Suprapubic skin (tissue), 4 donors: Measurements from ENCODE around the gene HCLS1. TPM values are rescaled to one million over a fixed set of nuclear protein-coding genes. Genes with fewer than 3 reads are reported as not detected.
"Not testable (repeated sequence)": the region's sequence is repeated elsewhere in the genome, so short reads cannot be mapped to it uniquely, and the experiment has no call there.

Source experiments
- DNase-seq, 2 donors: peaks; one replicate each; pipeline ENCODE4 v3.0.0-alpha.2; 2019; ENCODE audit warnings: low spot score in 2 of 2
- H3K27ac ChIP-seq: fragments of 200-600 bp; sonication (generic); one replicate; pipeline ENCODE4 v1.5.1; 2019
- H3K27me3 ChIP-seq: fragments of 200-600 bp; sonication (generic); one replicate; pipeline ENCODE4 v1.5.1; 2019
- H3K36me3 ChIP-seq: fragments of 200-600 bp; sonication (generic); one replicate; pipeline ENCODE4 v1.5.1; 2019
- H3K4me1 ChIP-seq: fragments of 200-600 bp; sonication (generic); one replicate; pipeline ENCODE4 v1.5.1; 2019
- H3K4me3 ChIP-seq: fragments of 200-600 bp; sonication (generic); one replicate; pipeline ENCODE4 v1.5.1; 2019; ENCODE audit warnings: mild to moderate bottlenecking
- H3K9me3 ChIP-seq: fragments of 200-600 bp; sonication (generic); one replicate; pipeline ENCODE4 v1.5.1; 2019
- EP300 ChIP-seq: sonication (generic); formaldehyde crosslinking; IDR thresholded peaks from one replicate; pipeline ENCODE4 v1.6.1; 2017; ENCODE audit warnings: antibody characterized with exemption
- POLR2A ChIP-seq, 2 donors: fragments of 450-650 bp; IDR thresholded peaks; one replicate each; pipeline ENCODE4 v1.6.1; 2017; ENCODE audit warnings: antibody characterized with exemption in 2 of 2, mild to moderate bottlenecking in 2 of 2, moderate library complexity in 2 of 2
- POLR2AphosphoS5 ChIP-seq, 3 donors: sonication (generic); formaldehyde crosslinking; IDR thresholded peaks; one replicate each; pipeline ENCODE4 v1.6.1; 2017; ENCODE audit warnings: antibody characterized with exemption in 3 of 3
- WGBS: methylation state at CpG from one replicate; pipeline ENCODE4 v1.1.5; 2018; 5-methylcytosine and 5-hydroxymethylcytosine counted together
- total RNA-seq, 4 donors: library from RNA; depleted of rRNA; stranded (reverse); fragments of >200 nt; gene quantifications; one replicate each; pipeline ENCODE4 v1.1.0, GENCODE V29; 2016
- TF ChIP-seq, protein P1 (sequence below), 2 donors: fragments of 200-600 bp in 1 of 2; fragments of 450-650 bp in 1 of 2; sonication (generic) in 1 of 2; IDR thresholded peaks; one replicate each; pipeline ENCODE4 v1.5.1; 2016 to 2019; ENCODE audit warnings: antibody characterized with exemption in 2 of 2, mild to moderate bottlenecking in 1 of 2, moderate library complexity in 1 of 2

Gene HCLS1
- total RNA-seq, 4 donors from 2014 or later: 7.2 to 20.3 (median 11.8) TPM

DNA sequence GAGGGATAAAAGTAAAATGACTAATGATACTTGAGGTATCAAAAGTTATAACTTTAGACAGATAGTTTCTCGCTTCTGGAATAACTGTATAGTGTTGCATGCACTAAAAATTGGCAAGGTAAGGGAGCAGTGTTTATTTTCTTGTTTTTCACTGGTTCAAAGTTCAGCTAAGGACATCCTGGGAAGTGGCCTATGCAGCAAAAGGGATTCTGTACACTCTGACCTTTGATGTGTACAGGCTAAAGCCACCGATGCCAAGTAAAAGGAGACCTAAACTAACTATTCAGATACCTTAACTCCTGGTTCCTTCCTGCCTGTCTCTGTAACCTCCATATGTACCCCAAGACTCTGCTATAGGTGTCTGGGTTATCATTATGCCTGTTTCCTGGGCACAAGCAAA, 65.9 kb downstream of the HCLS1 start:
- Histone ChIP-seq H3K9me3 (no peaks in the 10 kb centered on the region), H3K36me3 (no peaks in the 10 kb centered on the region), H3K27ac (no peak overlapping the region), H3K27me3 (no peaks in the 10 kb centered on the region), H3K4me1 (peaks cover 4% of the 10 kb centered on the region), H3K4me3 (no peak overlapping the region)
- DNase-seq: no peak
- no peak for TF ChIP-seq POLR2AphosphoS5 (IDR thresholded peaks at IDR 0.05)
- WGBS: 82% methylated on average over 2 of the region's 2 CpGs

DNA sequence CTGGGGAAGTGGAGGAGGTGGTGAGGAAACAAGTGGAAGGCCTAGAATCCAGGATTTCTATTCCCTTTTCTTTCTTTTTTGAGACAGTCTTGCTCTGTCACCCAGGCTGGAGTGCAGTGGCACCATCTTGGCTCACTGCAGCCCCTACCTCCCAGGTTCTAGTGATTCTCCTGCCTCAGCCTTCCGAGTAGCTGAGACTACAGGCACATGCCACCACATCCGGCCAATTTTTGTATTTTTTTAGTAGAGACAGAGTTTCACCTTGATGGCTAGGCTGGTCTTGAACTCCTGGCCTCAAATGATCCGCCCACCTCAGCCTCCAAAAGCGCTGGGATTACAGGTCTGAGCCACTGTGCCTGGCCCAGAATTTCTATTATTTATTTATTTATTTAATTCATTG, 66.9 kb downstream of the HCLS1 start:
- not testable (repeated sequence) for H3K36me3 ChIP-seq, DNase-seq, H3K27ac ChIP-seq, H3K9me3 ChIP-seq, H3K27me3 ChIP-seq, H3K4me1 ChIP-seq, H3K4me3 ChIP-seq
- WGBS: 89% methylated on average over 4 of the region's 4 CpGs

DNA sequence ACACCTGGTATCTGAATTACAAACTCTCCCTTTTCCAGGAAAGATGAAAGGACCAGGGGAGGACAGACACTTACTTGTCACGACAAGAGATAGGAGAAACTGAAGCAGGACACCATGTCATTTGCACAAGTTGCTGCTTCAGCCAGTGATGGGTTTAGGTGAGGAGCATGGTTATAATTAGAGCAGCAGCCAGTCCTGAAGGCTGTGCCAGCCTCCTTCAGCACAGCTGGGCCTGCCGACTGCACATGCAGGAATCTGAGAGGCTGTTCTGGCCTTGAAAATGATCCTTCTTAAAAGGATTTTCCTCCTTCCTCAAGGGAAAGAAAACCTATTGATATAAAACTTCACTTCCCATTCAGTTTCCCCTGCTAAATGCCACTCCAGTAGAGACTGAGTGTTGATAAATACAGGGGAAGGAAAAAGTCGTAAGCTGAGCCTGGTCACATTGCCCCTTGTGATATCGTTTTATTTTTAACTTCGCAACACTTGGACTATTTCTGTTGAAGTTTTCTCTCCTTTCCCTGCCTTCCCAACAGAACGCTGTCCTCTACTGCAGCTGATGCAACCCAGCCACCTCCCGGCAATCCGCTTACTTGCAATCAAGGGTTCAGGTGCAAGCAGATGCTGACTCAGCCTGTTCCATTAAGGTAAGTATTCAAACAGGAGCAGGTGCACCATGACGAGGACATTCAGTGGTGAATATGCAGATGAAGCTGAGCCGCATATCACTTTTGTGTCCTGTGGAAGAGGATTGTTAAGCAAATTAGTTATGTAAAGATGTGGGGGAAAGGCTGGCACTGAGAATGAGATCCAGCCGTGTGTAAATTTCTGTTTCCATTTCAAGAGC, 67.6 kb downstream of the HCLS1 start, which contains the start of gene FBXO40:
TSS of gene FBXO40 (plus strand) at position 524 of the 847 bp plus-strand sequence. CDS start 27,197 bp downstream, outside the sequence.
- no peak for DNase-seq
- no peak within 1 kb of the TSS for H3K27ac ChIP-seq

DNA sequence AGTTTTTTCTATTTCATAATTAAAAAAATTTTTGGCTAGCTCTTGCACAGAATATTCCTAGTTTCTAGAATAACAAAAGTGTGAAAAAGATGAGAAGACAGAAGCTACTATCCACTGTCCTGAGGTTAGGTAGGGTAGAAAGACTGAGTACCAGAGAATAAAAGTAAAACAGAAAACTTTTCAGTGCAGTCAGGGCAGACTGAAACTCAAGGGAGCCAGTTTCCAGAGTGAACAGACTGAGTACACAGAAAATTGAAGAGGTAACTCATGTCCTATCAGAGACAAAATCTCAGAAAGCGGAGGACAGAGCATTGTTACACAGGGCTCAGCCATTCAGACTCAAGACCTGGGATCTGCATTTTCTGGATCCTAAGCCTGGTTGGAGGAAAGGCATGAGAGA, 76.3 kb downstream of the HCLS1 start:
- Histone ChIP-seq H3K27me3 (peaks cover 3% of the 10 kb centered on the region), H3K9me3 (no peaks in the 10 kb centered on the region), H3K4me3 (no peak overlapping the region), H3K36me3 (no peaks in the 10 kb centered on the region), H3K27ac (no peak overlapping the region), H3K4me1 (no peaks in the 10 kb centered on the region)
- WGBS: 64% methylated on average over 1 of the region's 1 CpG
- no peak for DNase-seq
- TF ChIP-seq POLR2AphosphoS5 (IDR thresholded peaks at IDR 0.05): no peak
- TF ChIP-seq POLR2A (IDR thresholded peaks at IDR 0.05): no peak
- TF ChIP-seq, protein P1, sequence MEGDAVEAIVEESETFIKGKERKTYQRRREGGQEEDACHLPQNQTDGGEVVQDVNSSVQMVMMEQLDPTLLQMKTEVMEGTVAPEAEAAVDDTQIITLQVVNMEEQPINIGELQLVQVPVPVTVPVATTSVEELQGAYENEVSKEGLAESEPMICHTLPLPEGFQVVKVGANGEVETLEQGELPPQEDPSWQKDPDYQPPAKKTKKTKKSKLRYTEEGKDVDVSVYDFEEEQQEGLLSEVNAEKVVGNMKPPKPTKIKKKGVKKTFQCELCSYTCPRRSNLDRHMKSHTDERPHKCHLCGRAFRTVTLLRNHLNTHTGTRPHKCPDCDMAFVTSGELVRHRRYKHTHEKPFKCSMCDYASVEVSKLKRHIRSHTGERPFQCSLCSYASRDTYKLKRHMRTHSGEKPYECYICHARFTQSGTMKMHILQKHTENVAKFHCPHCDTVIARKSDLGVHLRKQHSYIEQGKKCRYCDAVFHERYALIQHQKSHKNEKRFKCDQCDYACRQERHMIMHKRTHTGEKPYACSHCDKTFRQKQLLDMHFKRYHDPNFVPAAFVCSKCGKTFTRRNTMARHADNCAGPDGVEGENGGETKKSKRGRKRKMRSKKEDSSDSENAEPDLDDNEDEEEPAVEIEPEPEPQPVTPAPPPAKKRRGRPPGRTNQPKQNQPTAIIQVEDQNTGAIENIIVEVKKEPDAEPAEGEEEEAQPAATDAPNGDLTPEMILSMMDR (IDR thresholded peaks at IDR 0.05): no peak
- no peak for TF ChIP-seq EP300

More for the DNA sequence above, 67.6 kb downstream of the HCLS1 start, which contains the start of gene FBXO40:
- no peaks in the 10 kb centered on the region for H3K27me3 ChIP-seq
- WGBS: 56% methylated on average over 11 of the region's 11 CpGs
- no peak for TF ChIP-seq POLR2AphosphoS5 (IDR thresholded peaks at IDR 0.05)
- TF ChIP-seq EP300: no peak
- TF ChIP-seq, protein P1 (IDR thresholded peaks at IDR 0.05): no peak
- TF ChIP-seq POLR2A (IDR thresholded peaks at IDR 0.05): no peak
- no peaks in the 10 kb centered on the region for H3K36me3 ChIP-seq
- peaks cover 4% of the 10 kb centered on the region for H3K4me1 ChIP-seq
- no peaks in the 10 kb centered on the region for H3K9me3 ChIP-seq
- H3K4me3 ChIP-seq: no peak within 1 kb of the TSS

DNA sequence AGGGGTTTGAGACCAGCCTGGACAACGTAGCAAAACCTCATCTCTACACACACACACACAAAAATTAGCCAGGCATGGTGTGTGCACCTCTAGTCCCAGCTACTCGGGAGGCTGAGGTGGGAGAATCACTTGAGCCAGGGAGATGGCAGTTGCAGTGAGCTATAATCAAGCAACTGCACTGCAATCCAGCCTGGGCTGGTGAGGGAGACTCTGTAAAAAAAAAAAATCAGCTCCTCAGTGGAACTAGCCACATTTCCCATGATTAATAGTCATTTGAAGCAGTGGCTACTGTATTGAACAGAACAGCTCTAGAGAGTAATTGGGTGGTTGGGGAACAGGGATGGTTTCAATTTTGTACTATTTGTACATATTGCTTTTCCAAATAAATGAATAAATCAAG, 79.0 kb downstream of the HCLS1 start:
- 67% methylated on average over 2 of the region's 2 CpGs for WGBS
- H3K4me1 ChIP-seq: no peaks in the 10 kb centered on the region
- no peak for TF ChIP-seq POLR2A (IDR thresholded peaks at IDR 0.05)
- no peak for TF ChIP-seq POLR2AphosphoS5 (IDR thresholded peaks at IDR 0.05)
- TF ChIP-seq, protein P1 (IDR thresholded peaks at IDR 0.05): no peak
- TF ChIP-seq EP300: no peak
- H3K27me3 ChIP-seq: peaks cover 3% of the 10 kb centered on the region
- no peak for DNase-seq
- H3K9me3 ChIP-seq: no peaks in the 10 kb centered on the region
- no peak overlapping the region for H3K27ac ChIP-seq
- H3K36me3 ChIP-seq: no peaks in the 10 kb centered on the region
- H3K4me3 ChIP-seq: no peak overlapping the region

Other genes with a start within 250 kb of the HCLS1 start
- 1 to 10 TPM in 1 of 4 donors, under 1 TPM in 3; 0.76 to 2.4 (median 0.84) TPM for gene POLQ, start 114.9 kb downstream of the HCLS1 start, total RNA-seq
- not detected for gene ARGFX, start 93.0 kb downstream of the HCLS1 start, total RNA-seq
- under 1 TPM in 1 of 4 donors, not detected in 3; 0.11 TPM for gene FBXO40, start 67.5 kb downstream of the HCLS1 start, total RNA-seq
- gene GOLGB1, start 88.8 kb upstream of the HCLS1 start, total RNA-seq: 10 to 100 TPM; 39.3 to 98.4 (median 53.5) TPM
- 10 to 100 TPM in 3 of 4 donors, 1 to 10 TPM in 1; 8.1 to 35.8 (median 15.0) TPM for gene IQCB1, start 174.2 kb upstream of the HCLS1 start, total RNA-seq
- 1 to 10 TPM; 1.3 to 5.8 (median 2.6) TPM for gene EAF2, start 174.3 kb upstream of the HCLS1 start, total RNA-seq
- gene SLC15A2, start 233.5 kb upstream of the HCLS1 start, total RNA-seq: 1 to 10 TPM in 2 of 4 donors, under 1 TPM in 2; 0.76 to 2.3 (median 1.4) TPM